Endothelial cell of hepatic sinusoid (primary cell): Measurements from ENCODE around the gene SAMD4B.
"Not testable (repeated sequence)": the region's sequence is repeated elsewhere in the genome, so short reads cannot be mapped to it uniquely, and the experiment has no call there.

Experiments
- in situ Hi-C: cut with HindIII; loops from 2 replicates; pipeline ENCODE4 v1.10.0; 2017; ENCODE audit warnings: low sequenced_read_pairs

SAMD4B gene

GRCh38 chr19:39332738-39333137, 9.5 kb upstream of the SAMD4B start:
- in situ Hi-C loops: not testable (repeated sequence)

GRCh38 chr19:39333507-39333906, 8.7 kb upstream of the SAMD4B start:
- in situ Hi-C loops: no loop called here

GRCh38 chr19:39334444-39334976, 7.7 kb upstream of the SAMD4B start:
- in situ Hi-C loops: no loop called here

- in situ Hi-C loops: no loop called here
Observed at GRCh38 chr19:39335168-39335548, 7.1 kb upstream of the SAMD4B start.

GRCh38 chr19:39336483-39336882, 5.7 kb upstream of the SAMD4B start:
- in situ Hi-C loops: no loop called here

GRCh38 chr19:39339674-39340073, 2.5 kb upstream of the SAMD4B start:
- in situ Hi-C loops: no loop called here

GRCh38 chr19:39340156-39340555, 2.1 kb upstream of the SAMD4B start:
- in situ Hi-C loops: not testable (repeated sequence)

GRCh38 chr19:39341129-39341718, 997 bp upstream of the SAMD4B start:
- in situ Hi-C loops: no loop called here

GRCh38 chr19:39342647-39343305, 555 bp downstream of the SAMD4B start:
- in situ Hi-C loops: no loop called here

- in situ Hi-C loops: no loop called here
Observed at GRCh38 chr19:39345956-39346355, 3.7 kb downstream of the SAMD4B start.

- in situ Hi-C loops: no loop called here
Observed at GRCh38 chr19:39347332-39348164, 5.3 kb downstream of the SAMD4B start.

- in situ Hi-C loops: no loop called here
Observed at GRCh38 chr19:39349326-39349725, 7.1 kb downstream of the SAMD4B start.

- in situ Hi-C loops: no loop called here
Observed at GRCh38 chr19:39350156-39350555, 7.9 kb downstream of the SAMD4B start.

- in situ Hi-C loops: no loop called here
Observed at GRCh38 chr19:39351537-39352064, 9.4 kb downstream of the SAMD4B start.

- in situ Hi-C loops: no loop called here
Observed at GRCh38 chr19:39352381-39353255, 10.4 kb downstream of the SAMD4B start.

GRCh38 chr19:39355253-39355652, 13.0 kb downstream of the SAMD4B start:
- in situ Hi-C loops: no loop called here

GRCh38 chr19:39356073-39356472, 13.9 kb downstream of the SAMD4B start:
- in situ Hi-C loops: no loop called here

GRCh38 chr19:39356647-39357046, 14.4 kb downstream of the SAMD4B start:
- in situ Hi-C loops: no loop called here

GRCh38 chr19:39359026-39359425, 16.8 kb downstream of the SAMD4B start:
- in situ Hi-C loops: no loop called here

- in situ Hi-C loops: no loop called here
Observed at GRCh38 chr19:39360599-39360998, 18.4 kb downstream of the SAMD4B start.
